ENCODE results near the gene GABBR2.

Gene GABBR2

DNA sequence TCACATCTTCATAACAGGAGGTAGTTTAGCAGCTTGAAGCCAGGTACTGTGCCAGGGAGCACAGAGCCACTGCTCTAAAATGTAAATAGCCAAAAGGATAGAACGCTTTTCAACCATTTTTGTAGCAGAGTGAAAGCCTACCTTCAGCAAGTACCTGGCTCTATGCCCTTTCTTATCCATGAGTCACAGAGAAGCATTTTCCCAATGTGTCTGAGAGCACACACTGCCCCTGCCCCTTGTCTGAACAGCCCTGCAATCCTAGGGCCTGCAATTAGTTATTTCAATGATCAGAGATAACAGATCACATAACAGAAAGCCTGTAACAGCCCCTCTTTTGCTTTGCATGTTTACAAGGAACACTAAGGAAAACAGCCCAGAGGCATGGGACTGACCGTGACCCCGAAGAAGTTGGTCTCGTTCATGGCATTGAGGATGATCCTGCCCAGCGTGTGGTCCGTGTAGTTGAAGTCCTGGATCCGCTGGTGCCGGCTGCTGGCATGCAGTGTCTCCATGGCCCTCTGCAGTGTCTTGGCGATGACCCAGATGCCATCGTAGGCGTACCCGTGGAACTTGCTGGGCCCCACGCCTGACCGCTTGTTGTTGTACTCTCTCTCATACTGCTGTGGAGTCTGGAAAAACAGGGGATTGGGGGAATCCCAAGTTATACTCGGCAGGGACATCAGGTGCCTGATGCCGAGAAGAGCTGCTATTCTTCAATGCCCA, 255.0 kb downstream of the GABBR2 start:
- no peak for TF ChIP-seq CTCF (IDR thresholded peaks at IDR 0.05; ENCODE audit: borderline replicate concordance, insufficient read depth, low read depth, low read length)
- H3K4me3 ChIP-seq (ENCODE audit: low read depth, low read length) = no peak overlapping the region

- no peak overlapping the region for H3K4me3 ChIP-seq (ENCODE audit: low read depth, low read length)
- TF ChIP-seq CTCF (IDR thresholded peaks at IDR 0.05; ENCODE audit: borderline replicate concordance, insufficient read depth, low read depth, low read length) = no peak
These were observed 257.2 kb downstream of the GABBR2 start for GRCh38 chr9:98451576-98451975.

DNA sequence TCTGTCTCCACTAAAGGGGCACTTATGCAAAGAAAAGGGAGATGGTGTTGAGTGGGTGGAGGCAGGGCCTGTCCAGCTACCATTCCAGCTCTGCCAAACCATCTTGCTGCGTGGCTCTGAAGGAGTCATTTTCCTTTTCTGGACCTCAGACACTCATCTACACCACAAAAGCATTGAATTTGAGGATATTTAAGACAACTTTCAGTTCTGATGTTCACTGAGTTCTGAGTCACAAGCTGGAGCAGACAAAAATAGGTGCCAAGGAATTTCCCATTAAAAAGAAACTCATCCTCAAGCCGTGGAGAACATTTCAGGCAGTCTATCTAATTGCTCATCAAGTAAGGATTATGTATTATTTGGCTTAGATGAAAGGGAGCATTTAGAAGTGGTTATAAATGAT, 258.2 kb downstream of the GABBR2 start:
- no peak for TF ChIP-seq CTCF (IDR thresholded peaks at IDR 0.05; ENCODE audit: borderline replicate concordance, insufficient read depth, low read depth, low read length)
- H3K4me3 ChIP-seq (ENCODE audit: low read depth, low read length) = no peak overlapping the region

DNA sequence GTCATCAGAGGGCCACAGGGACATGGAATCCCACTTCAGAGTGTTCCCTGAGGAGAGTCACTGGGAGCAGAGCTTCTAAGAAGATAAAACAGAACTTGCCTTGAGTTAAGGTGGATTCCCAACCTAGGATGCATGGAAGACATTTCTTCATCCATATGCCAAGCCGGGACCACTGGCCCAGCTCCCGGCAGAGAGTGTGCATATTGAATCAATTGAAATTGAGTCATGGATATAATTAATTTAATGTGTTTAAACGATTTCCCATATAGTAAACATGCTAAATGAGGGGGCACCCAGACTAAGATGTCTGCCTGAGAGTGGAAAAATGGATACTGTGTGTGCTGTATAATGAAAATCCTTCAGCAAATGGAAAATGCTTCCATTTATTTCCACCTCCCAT, 258.9 kb downstream of the GABBR2 start:
- TF ChIP-seq CTCF (IDR thresholded peaks at IDR 0.05; ENCODE audit: borderline replicate concordance, insufficient read depth, low read depth, low read length) = no peak
- no peak overlapping the region for H3K4me3 ChIP-seq (ENCODE audit: low read depth, low read length)

DNA sequence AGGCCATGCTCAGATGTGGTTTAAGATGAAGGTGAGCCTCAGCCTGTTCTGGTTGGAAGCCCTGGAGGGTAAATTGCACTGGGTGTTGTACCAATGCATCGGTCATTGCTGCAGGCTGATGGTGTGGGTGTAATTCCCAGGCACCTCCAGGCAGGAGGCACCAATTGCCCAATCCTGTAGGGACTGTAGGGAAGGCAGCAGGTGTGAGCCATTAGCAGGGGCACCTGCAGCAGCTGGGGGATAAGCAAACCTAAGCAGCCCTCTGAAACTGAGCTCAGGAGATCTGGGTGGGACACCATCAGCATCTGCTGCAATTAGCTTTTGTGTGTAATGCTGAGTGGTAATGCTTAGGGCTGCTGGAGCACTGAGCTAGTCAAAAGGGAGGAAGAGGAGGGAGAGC, 263.2 kb downstream of the GABBR2 start:
- no peak for TF ChIP-seq CTCF (IDR thresholded peaks at IDR 0.05; ENCODE audit: borderline replicate concordance, insufficient read depth, low read depth, low read length)
- no peak overlapping the region for H3K4me3 ChIP-seq (ENCODE audit: low read depth, low read length)

GRCh38 chr9:98444601-98445000, 264.1 kb downstream of the GABBR2 start:
- TF ChIP-seq CTCF (IDR thresholded peaks at IDR 0.05; ENCODE audit: borderline replicate concordance, insufficient read depth, low read depth, low read length) = no peak
- no peak overlapping the region for H3K4me3 ChIP-seq (ENCODE audit: low read depth, low read length)

DNA sequence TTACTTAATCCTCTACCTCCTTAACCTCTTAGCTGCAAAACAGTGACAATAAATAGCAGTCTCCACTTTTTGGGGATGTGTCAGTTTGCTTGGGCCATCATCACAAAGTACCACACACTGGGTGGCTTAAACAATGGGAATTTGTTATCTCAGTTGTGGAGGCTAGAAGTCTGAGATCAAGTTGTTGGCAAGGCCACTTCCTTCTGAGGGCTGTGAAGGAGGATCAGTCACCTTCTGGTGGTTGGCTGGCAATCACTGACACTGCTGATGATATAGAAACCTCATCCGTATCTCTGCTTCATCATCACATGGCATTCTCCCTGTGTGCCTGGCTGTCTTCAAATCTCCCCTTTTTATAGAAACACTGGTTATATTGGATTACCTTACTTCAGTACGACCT, 266.2 kb downstream of the GABBR2 start:
- TF ChIP-seq CTCF (IDR thresholded peaks at IDR 0.05; ENCODE audit: borderline replicate concordance, insufficient read depth, low read depth, low read length) = no peak

More for the DNA sequence above, 266.2 kb downstream of the GABBR2 start:
- no peak overlapping the region for H3K4me3 ChIP-seq (ENCODE audit: low read depth, low read length)

Data from GM12875 (cell line).